Body of pancreas (tissue), 4 donors: ENCODE data around the gene TXN. TPM values are rescaled to one million over a fixed set of nuclear protein-coding genes. Genes with fewer than 3 reads are reported as not detected.
"Not testable (repeated sequence)": the region's sequence is repeated elsewhere in the genome, so short reads cannot be mapped to it uniquely, and the experiment has no call there.

Source experiments
- ATAC-seq: fragments of 150-250 bp; one replicate; pipeline ENCODE4 v1.9.1; 2016
- DNase-seq, 4 donors: peaks; one replicate each; pipeline ENCODE4 v3.0.0-alpha.2; 2019
- H3K27ac ChIP-seq, 4 donors: fragments of 200-600 bp; sonication (generic); 1 replicate in 3 of 4; 2 replicates in 1 of 4; pipeline versions ENCODE4 v1.5.1 to v1.6.1; 2016 to 2019; ENCODE audit warnings: mild to moderate bottlenecking in 1 of 4, mixed read lengths in 1 of 4, moderate library complexity in 1 of 4
- H3K27me3 ChIP-seq, 2 donors: fragments of 200-600 bp; sonication (generic); one replicate each; pipeline ENCODE4 v1.6.0; 2016; ENCODE audit warnings: mild to moderate bottlenecking in 1 of 2
- H3K36me3 ChIP-seq, 2 donors: fragments of 200-600 bp; sonication (generic); replicated peaks in 1 of 2; 2 replicates each; pipeline ENCODE4 v1.5.1; 2016; ENCODE audit warnings: low read depth in 2 of 2; ENCODE audit not compliant: insufficient read depth in 1 of 2
- H3K4me1 ChIP-seq: fragments of 200-600 bp; sonication (generic); one replicate; pipeline ENCODE4 v1.6.0; 2016
- H3K4me3 ChIP-seq, 2 donors: fragments of 200-600 bp; sonication (generic); 1 replicate in 1 of 2; 2 replicates in 1 of 2; pipeline ENCODE4 v1.5.1; 2016 to 2019
- H3K9me3 ChIP-seq, 3 donors: fragments of 200-600 bp; sonication (generic); 1 replicate in 2 of 3; 2 replicates in 1 of 3; pipeline ENCODE4 v1.5.1; 2016
- CTCF ChIP-seq, 7 experiments: fragments of 450-650 bp in 4 of 7; fragments of 200-600 bp in 3 of 7; sonication (generic) in 3 of 7; IDR thresholded peaks; one replicate each; pipeline ENCODE4 v1.5.1; 2016 to 2019; ENCODE audit warnings: antibody characterized with exemption in 7 of 7
- POLR2A ChIP-seq, 3 donors: fragments of 450-650 bp; IDR thresholded peaks; one replicate each; pipeline ENCODE4 v1.6.1; 2016; ENCODE audit warnings: antibody characterized with exemption in 3 of 3, mild to moderate bottlenecking in 2 of 3
- WGBS, 2 donors: methylation state at CpG; one replicate each; pipeline ENCODE4 v1.1.5; 2017; 5-methylcytosine and 5-hydroxymethylcytosine counted together
- intact Hi-C: fragments of 100-400 bp; cut with DNase I; formaldehyde crosslinking; loops from one replicate; pipeline ENCODE4 v1.15.1; 2023
- total RNA-seq, 2 donors: library from RNA; depleted of rRNA; stranded (reverse); fragments of >200 nt; gene quantifications; one replicate each; pipeline ENCODE4 v1.1.0, GENCODE V29; 2016

The TXN gene
- total RNA-seq, 2 donors from 2014 or later = 40.2 to 93.1 TPM

- H3K4me3 ChIP-seq = no peak overlapping the region
- H3K36me3 ChIP-seq = no peaks in the 10 kb centered on the region
- WGBS, 2 donors = 18 to 19% methylated on average over 2 of the region's 2 CpGs
- intact Hi-C loops = no loop called here
- no peaks in the 10 kb centered on the region for H3K9me3 ChIP-seq
- no peaks in the 10 kb centered on the region for H3K27me3 ChIP-seq
- DNase-seq = no peak
- TF ChIP-seq CTCF (IDR thresholded peaks at IDR 0.05) (no peak), POLR2A (IDR thresholded peaks at IDR 0.05) (peak in 2 of 3 donors; percentile 20 to 25)
- H3K4me1 ChIP-seq = peaks cover 80% of the 10 kb centered on the region
- ATAC-seq = peak; percentile 84
- H3K27ac ChIP-seq = peak overlapping the region; percentile 28 to 81 (median 72)
Observed at GRCh38 chr9:110199643-110200042, 56.7 kb downstream of the TXN start.

- Histone ChIP-seq H3K27ac (peak overlapping the region in 3 of 4 donors; percentile 29 to 81 (median 77)), H3K4me1 (peaks cover 84% of the 10 kb centered on the region), H3K4me3 (no peak overlapping the region), H3K36me3 (no peaks in the 10 kb centered on the region), H3K9me3 (no peaks in the 10 kb centered on the region), H3K27me3 (no peaks in the 10 kb centered on the region)
- no peak for TF ChIP-seq CTCF (IDR thresholded peaks at IDR 0.05)
- TF ChIP-seq POLR2A (IDR thresholded peaks at IDR 0.05) = peak in 2 of 3 donors; percentile 41 to 59
- DNase-seq (peak; percentile 60 to 82 (median 78)), ATAC-seq (peak; percentile 22)
- WGBS, 2 donors = 47 to 56% methylated on average over 11 to 12 of the region's 12 CpGs
- intact Hi-C loops = no loop called here
Observed at GRCh38 chr9:110198357-110198756, 58.0 kb downstream of the TXN start.

- no peak overlapping the region for H3K4me3 ChIP-seq
- no peaks in the 10 kb centered on the region for H3K27me3 ChIP-seq
- TF ChIP-seq CTCF (IDR thresholded peaks at IDR 0.05) = peak in 5 of 7 experiments; percentile 7 to 34 (median 23)
- no peak for TF ChIP-seq POLR2A (IDR thresholded peaks at IDR 0.05)
- H3K4me1 ChIP-seq = peaks cover 86% of the 10 kb centered on the region
- no peak for DNase-seq
- no peak for ATAC-seq
- H3K27ac ChIP-seq = peak overlapping the region in 3 of 4 donors; percentile 29 to 81 (median 77)
- 65 to 70% methylated on average over 11 of the region's 11 CpGs for WGBS, 2 donors
- H3K36me3 ChIP-seq = no peaks in the 10 kb centered on the region
- intact Hi-C loops = no loop called here
- H3K9me3 ChIP-seq = no peaks in the 10 kb centered on the region
Observed at GRCh38 chr9:110197330-110198187, 58.7 kb downstream of the TXN start.

- H3K4me3 ChIP-seq, H3K9me3 ChIP-seq, H3K36me3 ChIP-seq, H3K27me3 ChIP-seq, ATAC-seq, intact Hi-C loops, H3K27ac ChIP-seq, DNase-seq: not testable (repeated sequence)
- 84 to 88% methylated on average over 16 of the region's 16 CpGs for WGBS, 2 donors
- peaks cover 88% of the 10 kb centered on the region for H3K4me1 ChIP-seq
Observed at GRCh38 chr9:110196084-110196499, 60.2 kb downstream of the TXN start.

Other genes starting within 250 kb of the TXN start
- gene C9orf152, start 48.3 kb downstream of the TXN start, total RNA-seq = 1 to 10 TPM in 1 of 2 donors, under 1 TPM in 1; 0.33 to 3.4 TPM
- gene TXNDC8, start 81.4 kb upstream of the TXN start, total RNA-seq = not detected